ENCODE results near the gene IGSF9B. TPM values are rescaled to one million over a fixed set of nuclear protein-coding genes. Genes with fewer than 3 reads are reported as not detected.

Gene IGSF9B
- total and polyA plus RNA-seq, 10 of the 15 experiments (the other 5 are each of a cell fraction or from before 2014, with no cell fraction given): 0.03 to 3.7 (median 0.20) TPM; not detected in 2

DNA sequence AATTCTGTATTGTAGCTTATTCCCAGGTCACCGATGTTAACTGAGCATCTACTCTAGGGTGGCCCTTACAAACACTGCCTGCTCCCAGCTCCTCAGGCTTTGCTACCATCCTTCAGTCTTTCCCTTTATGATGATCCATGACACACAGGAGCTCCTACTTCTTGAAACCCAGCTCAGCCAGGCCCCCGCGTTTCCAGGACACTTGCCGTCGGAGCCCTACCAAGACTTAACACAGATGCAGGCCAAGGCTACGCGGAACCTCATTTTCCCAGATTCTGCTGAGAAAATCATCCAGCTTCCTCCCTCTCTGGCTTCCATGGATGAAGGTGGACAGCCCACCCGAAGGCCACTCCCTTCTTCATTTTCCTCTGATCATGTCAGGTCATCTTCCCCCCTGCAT is 18.6 kb downstream of the IGSF9B start (continued):
- TF ChIP-seq, protein P1, sequence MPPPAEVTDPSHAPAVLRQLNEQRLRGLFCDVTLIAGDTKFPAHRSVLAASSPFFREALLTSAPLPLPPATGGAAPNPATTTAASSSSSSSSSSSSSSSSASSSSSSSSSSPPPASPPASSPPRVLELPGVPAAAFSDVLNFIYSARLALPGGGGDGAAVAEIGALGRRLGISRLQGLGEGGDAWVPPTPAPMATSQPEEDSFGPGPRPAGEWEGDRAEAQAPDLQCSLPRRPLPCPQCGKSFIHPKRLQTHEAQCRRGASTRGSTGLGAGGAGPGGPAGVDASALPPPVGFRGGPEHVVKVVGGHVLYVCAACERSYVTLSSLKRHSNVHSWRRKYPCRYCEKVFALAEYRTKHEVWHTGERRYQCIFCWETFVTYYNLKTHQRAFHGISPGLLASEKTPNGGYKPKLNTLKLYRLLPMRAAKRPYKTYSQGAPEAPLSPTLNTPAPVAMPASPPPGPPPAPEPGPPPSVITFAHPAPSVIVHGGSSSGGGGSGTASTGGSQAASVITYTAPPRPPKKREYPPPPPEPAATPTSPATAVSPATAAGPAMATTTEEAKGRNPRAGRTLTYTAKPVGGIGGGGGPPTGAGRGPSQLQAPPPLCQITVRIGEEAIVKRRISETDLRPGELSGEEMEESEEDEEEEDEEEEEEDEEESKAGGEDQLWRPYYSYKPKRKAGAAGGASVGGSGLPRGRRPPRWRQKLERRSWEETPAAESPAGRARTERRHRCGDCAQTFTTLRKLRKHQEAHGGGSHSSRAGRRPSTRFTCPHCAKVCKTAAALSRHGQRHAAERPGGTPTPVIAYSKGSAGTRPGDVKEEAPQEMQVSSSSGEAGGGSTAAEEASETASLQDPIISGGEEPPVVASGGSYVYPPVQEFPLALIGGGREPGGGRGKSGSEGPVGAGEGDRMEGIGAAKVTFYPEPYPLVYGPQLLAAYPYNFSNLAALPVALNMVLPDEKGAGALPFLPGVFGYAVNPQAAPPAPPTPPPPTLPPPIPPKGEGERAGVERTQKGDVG (CRISPR knock-in tag; IDR thresholded peaks at IDR 0.05): no peak
- no peak for TF ChIP-seq USF1 (IDR thresholded peaks at IDR 0.05; ENCODE audit: borderline replicate concordance, extremely low read length, insufficient read depth, low read depth, low read length)

DNA sequence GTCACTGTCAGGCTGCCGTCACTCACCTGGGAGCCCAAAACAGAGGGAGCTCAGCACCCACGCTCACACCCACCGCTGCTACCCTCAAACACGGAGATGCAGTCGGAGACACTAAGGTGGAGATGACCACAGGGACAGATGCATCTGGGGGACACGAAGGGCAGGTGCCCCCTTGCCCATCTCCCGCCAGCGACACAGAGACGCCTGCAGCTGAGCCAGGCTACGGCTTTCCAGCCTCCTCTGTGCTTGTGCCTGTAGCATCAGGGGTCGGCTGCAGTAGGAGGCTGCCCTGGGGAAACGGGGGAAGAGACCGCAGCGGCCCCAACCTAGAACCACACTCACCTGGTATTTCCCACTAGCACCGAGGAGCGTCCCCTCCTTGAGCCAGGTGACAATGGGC is 19.3 kb downstream of the IGSF9B start:
- H3K4me1 ChIP-seq (ENCODE audit: control insufficient read depth, insufficient read depth, low read length): no peaks in the 10 kb centered on the region
- ChIA-PET POLR2A (no interaction called here), CTCF (no interaction called here), RAD21 (ENCODE audit: unreplicated experiment) (interaction anchor here (0.7 kb wide), 1 partner anchor 211 kb away, joined by 3 read pairs; no protein-coding TSS in a partner anchor), SMC1A (ENCODE audit: uncharacterized antibody, unreplicated experiment) (no interaction called here)
- WGBS (ENCODE audit: insufficient coverage, insufficient replicate concordance, low lambda C conversion rate, missing lambda C conversion rate): 42% methylated on average over 16 of the region's 16 CpGs
- intact Hi-C loops (cut with micrococcal nuclease; ENCODE audit: unreplicated experiment) (no loop called here), in situ Hi-C loops (cut with MboI) (no loop called here)
- no peak overlapping the region for H3K9ac ChIP-seq (ENCODE audit: control insufficient read depth, insufficient read depth, low read length)
- no peaks in the 10 kb centered on the region for H3K27me3 ChIP-seq (replicated peaks in 1 of 2; ENCODE audit: control insufficient read depth in 2 of 2, insufficient read depth in 2 of 2, low read length in 1 of 2)
- FAIRE-seq (no peak), DNase-seq (ENCODE audit: low read depth, low spot score) (no peak), ATAC-seq (no peak)
- no peak overlapping the region for H3K27ac ChIP-seq (ENCODE audit: control insufficient read depth, insufficient read depth)
- no peak for TF ChIP-seq BMI1 (IDR thresholded peaks at IDR 0.05; ENCODE audit: borderline replicate concordance)
- TF ChIP-seq NFXL1 (IDR thresholded peaks at IDR 0.05; ENCODE audit: borderline replicate concordance): no peak
- TF ChIP-seq, protein P2, sequence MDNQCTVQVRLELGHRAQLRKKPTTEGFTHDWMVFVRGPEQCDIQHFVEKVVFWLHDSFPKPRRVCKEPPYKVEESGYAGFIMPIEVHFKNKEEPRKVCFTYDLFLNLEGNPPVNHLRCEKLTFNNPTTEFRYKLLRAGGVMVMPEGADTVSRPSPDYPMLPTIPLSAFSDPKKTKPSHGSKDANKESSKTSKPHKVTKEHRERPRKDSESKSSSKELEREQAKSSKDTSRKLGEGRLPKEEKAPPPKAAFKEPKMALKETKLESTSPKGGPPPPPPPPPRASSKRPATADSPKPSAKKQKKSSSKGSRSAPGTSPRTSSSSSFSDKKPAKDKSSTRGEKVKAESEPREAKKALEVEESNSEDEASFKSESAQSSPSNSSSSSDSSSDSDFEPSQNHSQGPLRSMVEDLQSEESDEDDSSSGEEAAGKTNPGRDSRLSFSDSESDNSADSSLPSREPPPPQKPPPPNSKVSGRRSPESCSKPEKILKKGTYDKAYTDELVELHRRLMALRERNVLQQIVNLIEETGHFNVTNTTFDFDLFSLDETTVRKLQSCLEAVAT (IDR thresholded peaks at IDR 0.05): no peak
- no peak for TF ChIP-seq IKZF2 (IDR thresholded peaks at IDR 0.05)
- no peak for TF ChIP-seq GABPA (IDR thresholded peaks at IDR 0.05; ENCODE audit: low read depth)
- H3K4me2 ChIP-seq (ENCODE audit: control insufficient read depth, insufficient read depth): no peak overlapping the region
- H4K20me1 ChIP-seq (ENCODE audit: control insufficient read depth, insufficient read depth): no peaks in the 10 kb centered on the region
- H2AFZ ChIP-seq (ENCODE audit: control insufficient read depth, low read depth, low read length): no peak overlapping the region
- no peaks in the 10 kb centered on the region for H3K9me3 ChIP-seq (replicated peaks; ENCODE audit: control insufficient read depth, insufficient read depth, low read length)
- no peaks in the 10 kb centered on the region; a peak in 1 of 4 replicates for H3K36me3 ChIP-seq (ENCODE audit: control insufficient read depth in 2 of 2, insufficient read depth in 2 of 2, low read length in 1 of 2)
- no peaks in the 10 kb centered on the region for H3K79me2 ChIP-seq (ENCODE audit: control insufficient read depth, insufficient read depth, low read length)
- no peak overlapping the region for H3K4me3 ChIP-seq
- BruUV-seq (replicated peaks): no TSS peak
